ENCODE measurements around the gene LHFPL5. TPM values are rescaled to one million over a fixed set of nuclear protein-coding genes. Genes with fewer than 3 reads are reported as not detected.

The LHFPL5 gene
- total and polyA plus RNA-seq, 2 of the 13 experiments (the other 11 are each of a cell fraction or from before 2014, with no cell fraction given), result 0.03 TPM; not detected in 1

- TF ChIP-seq ZNF800 (CRISPR knock-in tag; IDR thresholded peaks at IDR 0.05), result no peak
- TF ChIP-seq, protein P1, sequence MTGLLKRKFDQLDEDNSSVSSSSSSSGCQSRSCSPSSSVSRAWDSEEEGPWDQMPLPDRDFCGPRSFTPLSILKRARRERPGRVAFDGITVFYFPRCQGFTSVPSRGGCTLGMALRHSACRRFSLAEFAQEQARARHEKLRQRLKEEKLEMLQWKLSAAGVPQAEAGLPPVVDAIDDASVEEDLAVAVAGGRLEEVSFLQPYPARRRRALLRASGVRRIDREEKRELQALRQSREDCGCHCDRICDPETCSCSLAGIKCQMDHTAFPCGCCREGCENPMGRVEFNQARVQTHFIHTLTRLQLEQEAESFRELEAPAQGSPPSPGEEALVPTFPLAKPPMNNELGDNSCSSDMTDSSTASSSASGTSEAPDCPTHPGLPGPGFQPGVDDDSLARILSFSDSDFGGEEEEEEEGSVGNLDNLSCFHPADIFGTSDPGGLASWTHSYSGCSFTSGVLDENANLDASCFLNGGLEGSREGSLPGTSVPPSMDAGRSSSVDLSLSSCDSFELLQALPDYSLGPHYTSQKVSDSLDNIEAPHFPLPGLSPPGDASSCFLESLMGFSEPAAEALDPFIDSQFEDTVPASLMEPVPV (CRISPR knock-in tag; IDR thresholded peaks at IDR 0.05), result no peak
- TF ChIP-seq U2AF1 (optimal IDR thresholded peaks at IDR 0.05; ENCODE audit: low read depth, low read length), result no peak
Observed at GRCh38 chr6:35788423-35788982, 16.6 kb upstream of the LHFPL5 start (continued).

GRCh38 chr6:35790683-35791082 is 14.5 kb upstream of the LHFPL5 start:
- no peaks in the 10 kb centered on the region for H3K9me3 ChIP-seq (ENCODE audit: low read length)
- CTCF ChIA-PET (ENCODE audit: low intra/inter-chr PET ratio, low total read pairs), result no interaction called here
- H3K4me3 ChIP-seq (replicated peaks in 1 of 3; ENCODE audit: insufficient read depth in 1 of 3, low read depth in 2 of 3, low read length in 3 of 3), result no peak overlapping the region
- no peak for DNase-seq (ENCODE audit: low spot score)
- H3K27me3 ChIP-seq (ENCODE audit: control insufficient read depth in 1 of 2, insufficient read depth in 2 of 2, low read length in 2 of 2), result peaks cover 1 to 25% of the 10 kb centered on the region in 2 experiments; a peak in 3 of 5 replicates
- POLR2A ChIA-PET, result no interaction called here
- H3K79me2 ChIP-seq (ENCODE audit: insufficient read depth, low read length), result no peaks in the 10 kb centered on the region
- no peaks in the 10 kb centered on the region for H4K20me1 ChIP-seq (ENCODE audit: insufficient read depth, low read length)
- H3K4me1 ChIP-seq (ENCODE audit: insufficient read depth, low read length), result peaks cover 18% of the 10 kb centered on the region
- 13% methylated on average over 5 of the region's 5 CpGs for WGBS (ENCODE audit: low lambda C conversion rate)
- intact Hi-C loops (cut with micrococcal nuclease; ENCODE audit: unreplicated experiment), result no loop called here
- BruUV-seq (replicated peaks), result no TSS peak
- no peaks in the 10 kb centered on the region for H3K36me3 ChIP-seq (replicated peaks in 1 of 2; ENCODE audit: control insufficient read depth in 1 of 2, insufficient read depth in 2 of 2, low read length in 2 of 2)
- no peak overlapping the region for H2AFZ ChIP-seq (ENCODE audit: low read length)
- H3K9ac ChIP-seq (ENCODE audit: insufficient read depth, low read depth, low read length), result no peak overlapping the region
- in situ Hi-C loops (cut with HindIII; ENCODE audit: extremely low pct_ligation_motif_present, low pct_unique_long_range_greater_than_20kb), result no loop called here
- FAIRE-seq, result no peak
- no peak overlapping the region for H3K4me2 ChIP-seq (ENCODE audit: low read depth, low read length)
- no peak overlapping the region for H3K27ac ChIP-seq (ENCODE audit: extremely low read length, insufficient read depth, low read length)
- no peak for ATAC-seq
- TF ChIP-seq, protein P2, sequence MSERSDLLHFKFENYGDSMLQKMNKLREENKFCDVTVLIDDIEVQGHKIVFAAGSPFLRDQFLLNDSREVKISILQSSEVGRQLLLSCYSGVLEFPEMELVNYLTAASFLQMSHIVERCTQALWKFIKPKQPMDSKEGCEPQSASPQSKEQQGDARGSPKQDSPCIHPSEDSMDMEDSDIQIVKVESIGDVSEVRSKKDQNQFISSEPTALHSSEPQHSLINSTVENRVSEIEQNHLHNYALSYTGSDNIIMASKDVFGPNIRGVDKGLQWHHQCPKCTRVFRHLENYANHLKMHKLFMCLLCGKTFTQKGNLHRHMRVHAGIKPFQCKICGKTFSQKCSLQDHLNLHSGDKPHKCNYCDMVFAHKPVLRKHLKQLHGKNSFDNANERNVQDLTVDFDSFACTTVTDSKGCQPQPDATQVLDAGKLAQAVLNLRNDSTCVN (CRISPR knock-in tag; IDR thresholded peaks at IDR 0.05; ENCODE audit: borderline replicate concordance), result no peak
- TF ChIP-seq, protein P3, sequence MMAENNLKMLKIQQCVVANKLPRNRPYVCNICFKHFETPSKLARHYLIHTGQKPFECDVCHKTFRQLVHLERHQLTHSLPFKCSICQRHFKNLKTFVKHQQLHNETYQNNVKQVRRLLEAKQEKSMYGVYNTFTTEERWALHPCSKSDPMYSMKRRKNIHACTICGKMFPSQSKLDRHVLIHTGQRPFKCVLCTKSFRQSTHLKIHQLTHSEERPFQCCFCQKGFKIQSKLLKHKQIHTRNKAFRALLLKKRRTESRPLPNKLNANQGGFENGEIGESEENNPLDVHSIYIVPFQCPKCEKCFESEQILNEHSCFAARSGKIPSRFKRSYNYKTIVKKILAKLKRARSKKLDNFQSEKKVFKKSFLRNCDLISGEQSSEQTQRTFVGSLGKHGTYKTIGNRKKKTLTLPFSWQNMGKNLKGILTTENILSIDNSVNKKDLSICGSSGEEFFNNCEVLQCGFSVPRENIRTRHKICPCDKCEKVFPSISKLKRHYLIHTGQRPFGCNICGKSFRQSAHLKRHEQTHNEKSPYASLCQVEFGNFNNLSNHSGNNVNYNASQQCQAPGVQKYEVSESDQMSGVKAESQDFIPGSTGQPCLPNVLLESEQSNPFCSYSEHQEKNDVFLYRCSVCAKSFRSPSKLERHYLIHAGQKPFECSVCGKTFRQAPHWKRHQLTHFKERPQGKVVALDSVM (CRISPR knock-in tag; IDR thresholded peaks at IDR 0.05), result peak; percentile 72; the same call in 1 of the 2 replicates
- TF ChIP-seq ZNF207 (IDR thresholded peaks at IDR 0.05; ENCODE audit: borderline replicate concordance) (no peak), BHLHE40 (IDR thresholded peaks at IDR 0.05; ENCODE audit: low read length) (peak; percentile 48), ZNF687 (CRISPR knock-in tag; IDR thresholded peaks at IDR 0.05) (no peak), FOXP1 (IDR thresholded peaks at IDR 0.05) (no peak), FOXP1 (CRISPR knock-in tag; IDR thresholded peaks at IDR 0.05) (peak; percentile 44; the same call in 1 of the 2 replicates)
